K562 (cell line): Measurements from ENCODE around the gene GLE1. TPM values are rescaled to one million over a fixed set of nuclear protein-coding genes. Genes with fewer than 3 reads are reported as not detected.

Experiments
- ATAC-seq: fragments of 200-7000 bp; cut with Tn5 transposase; 3 replicates; pipeline ENCODE4 v1.9.1; 2020; ENCODE audit warnings: moderate library complexity
- BruUV-seq: library from RNA; stranded (reverse); fragments of 400-500 nt; replicated peaks from 2 replicates; lab custom pipeline; 2021; lab: Mats Ljungman, UMichigan
- CTCF ChIA-PET: fragments of 300-600 bp; formaldehyde crosslinking; extraction: SDS; loops from one replicate; lab custom pipeline; 2021; ENCODE audit warnings: low intra/inter-chr PET ratio; lab: Yijun Ruan, JAX
- POLR2A ChIA-PET: fragments of 300-600, 350-650 bp; sonication (Branson Sonifier 250); formaldehyde crosslinking; extraction: SDS; loops from one replicate; lab custom pipeline; 2021; ENCODE audit warnings: antibody characterized with exemption, inconsistent platforms; lab: Yijun Ruan, JAX
- DNase-seq, 4 experiments: peaks; one replicate each; pipeline versions ENCODE4 v3.0.0 to v3.0.0-alpha.2; 2011 to 2018; ENCODE audit warnings: low spot score in 3 of 4, mixed read lengths in 3 of 4; ENCODE audit errors: extremely low read depth in 1 of 4
- FAIRE-seq: peaks from 2 replicates; lab custom pipeline; 2011; peaks lifted over from hg19 to GRCh38; lab: Jason Lieb, UNC
- H2AFZ ChIP-seq: 2 replicates; pipeline ENCODE4 v1.6.0; 2011; ENCODE audit warnings: low read depth, low read length, control low read depth, inconsistent platforms
- H3K27ac ChIP-seq: fragments of 200-600 bp; 3 replicates; pipeline ENCODE4 v1.8.0; 2011; ENCODE audit warnings: low read depth, mild to moderate bottlenecking, control low read depth, inconsistent platforms, low read length, moderate library complexity, mixed read lengths; ENCODE audit errors: extremely low read depth
- H3K27me3 ChIP-seq, 2 experiments: fragments of 300-600 bp in 1 of 2; 2 replicates in 1 of 2; 3 replicates in 1 of 2; pipeline versions ENCODE4 v1.6.0 to v1.8.0; 2011; ENCODE audit warnings: inconsistent platforms in 2 of 2, low read length in 2 of 2, mild to moderate bottlenecking in 1 of 2, mixed read lengths in 1 of 2, moderate library complexity in 1 of 2; ENCODE audit not compliant: control insufficient read depth in 2 of 2, insufficient read depth in 2 of 2
- H3K36me3 ChIP-seq: fragments of 300-600 bp; 3 replicates; pipeline ENCODE4 v1.8.0; 2011; ENCODE audit warnings: mild to moderate bottlenecking, low read length, inconsistent platforms; ENCODE audit not compliant: control insufficient read depth, insufficient read depth
- H3K4me1 ChIP-seq, 2 experiments: fragments of 200-600 bp in 1 of 2; replicated peaks in 1 of 2; 2 replicates in 1 of 2; 3 replicates in 1 of 2; pipeline versions ENCODE4 v1.5.1 to v1.8.0; 2011; ENCODE audit warnings: inconsistent platforms in 2 of 2, low read length in 2 of 2, mild to moderate bottlenecking in 1 of 2, mixed read lengths in 1 of 2, moderate library complexity in 1 of 2; ENCODE audit not compliant: control insufficient read depth in 2 of 2, insufficient read depth in 2 of 2
- H3K4me2 ChIP-seq: 2 replicates; pipeline ENCODE4 v1.6.1; 2011; ENCODE audit warnings: low read length, control low read depth, inconsistent platforms, mixed read lengths; ENCODE audit not compliant: insufficient read depth
- H3K4me3 ChIP-seq: fragments of 200-600 bp; sonication (generic), shearing (Covaris generic); 2 replicates; pipeline ENCODE4 v1.5.1; 2016; ENCODE audit warnings: control low read depth, inconsistent platforms
- H3K79me2 ChIP-seq: fragments of 200-600 bp; 3 replicates; pipeline ENCODE4 v1.8.0; 2011; ENCODE audit warnings: low read length, inconsistent platforms; ENCODE audit not compliant: control insufficient read depth, insufficient read depth
- H3K9ac ChIP-seq, 2 experiments: 2 replicates each; pipeline versions ENCODE4 v1.6.0 to v1.6.1; 2011; ENCODE audit warnings: low read depth in 2 of 2, low read length in 2 of 2, control low read depth in 1 of 2, inconsistent platforms in 1 of 2, mild to moderate bottlenecking in 1 of 2, mixed read lengths in 1 of 2; ENCODE audit not compliant: insufficient read depth in 1 of 2
- H3K9me1 ChIP-seq: one replicate; pipeline ENCODE4 v1.6.0; 2011; ENCODE audit warnings: inconsistent platforms, mild to moderate bottlenecking, low read length, moderate library complexity; ENCODE audit not compliant: control insufficient read depth, insufficient read depth
- H3K9me3 ChIP-seq: replicated peaks from 2 replicates; pipeline ENCODE4 v1.5.1; 2011; ENCODE audit warnings: low read depth, low read length, inconsistent platforms; ENCODE audit not compliant: control insufficient read depth, insufficient read depth
- H4K20me1 ChIP-seq: replicated peaks from 2 replicates; pipeline ENCODE4 v1.6.1; 2011; ENCODE audit warnings: low read length, inconsistent platforms, mixed read lengths; ENCODE audit not compliant: control insufficient read depth, insufficient read depth
- HCFC1 ChIP-seq: IDR thresholded peaks from 2 replicates; pipeline ENCODE4 v1.6.1; 2012; ENCODE audit warnings: low read depth, low read length, improper control_type of control experiment
- HES1 ChIP-seq: fragments of 450-650 bp; IDR thresholded peaks from 2 replicates; pipeline ENCODE4 v1.6.1; 2016; ENCODE audit warnings: low read depth, mild to moderate bottlenecking, moderate library complexity
- NFIC ChIP-seq: fragments of 450-650 bp; IDR thresholded peaks from 2 replicates; pipeline ENCODE4 v1.6.1; 2017; ENCODE audit warnings: mild to moderate bottlenecking, inconsistent platforms
- NFIX ChIP-seq: fragments of 250-450 bp; sonication (Bioruptor Pico); IDR thresholded peaks from 2 replicates; pipeline ENCODE4 v1.4.0; 2020; ENCODE audit warnings: low read depth, mild to moderate bottlenecking, moderate library complexity
- POLR2B ChIP-seq: fragments of 450-650 bp; IDR thresholded peaks from 2 replicates; pipeline ENCODE4 v1.6.1; 2018; ENCODE audit warnings: low read depth; ENCODE audit not compliant: partially characterized antibody
- PREB ChIP-seq: sonication (generic); formaldehyde crosslinking; IDR thresholded peaks from 2 replicates; pipeline ENCODE4 v1.8.1; 2023; ENCODE audit warnings: mild to moderate bottlenecking, missing genetic modification reagents
- REST ChIP-seq, 2 experiments: fragments of 450-650 bp; formaldehyde crosslinking in 1 of 2; IDR thresholded peaks; 2 replicates each; pipeline versions ENCODE4 v1.4.0 to v1.6.1; 2014 to 2020; ENCODE audit warnings: mild to moderate bottlenecking in 2 of 2, borderline replicate concordance in 1 of 2, low read depth in 1 of 2
- SMARCE1 ChIP-seq: fragments of 450-650 bp; IDR thresholded peaks from 2 replicates; pipeline ENCODE4 v1.7.1; 2016; ENCODE audit warnings: mild to moderate bottlenecking
- ZNF431 ChIP-seq: sonication (generic); formaldehyde crosslinking; IDR thresholded peaks from 2 replicates; pipeline ENCODE4 v1.8.0; 2022; ENCODE audit warnings: mild to moderate bottlenecking, missing genetic modification reagents
- WGBS: fragments of 100-300 bp; shearing (Covaris generic); methylation state at CpG from one replicate; pipeline ENCODE4 v1.1.6; 2016; ENCODE audit warnings: low coverage, mixed read lengths; ENCODE audit not compliant: insufficient coverage; ENCODE audit errors: missing lambda C conversion rate; 5-methylcytosine and 5-hydroxymethylcytosine counted together
- in situ Hi-C: fragments of 300-500 bp; cut with MboI; formaldehyde crosslinking; loops from 4 replicates; pipeline ENCODE4 v1.15.0; 2018; ENCODE audit warnings: inconsistent platforms, mixed read lengths
- intact Hi-C: fragments of 100-400 bp; cut with micrococcal nuclease; formaldehyde crosslinking; loops from 2 replicates; pipeline ENCODE4 v1.14.2; 2022
- polyA plus RNA-seq, 8 experiments: library from polyadenylated mRNA; depleted of rRNA in 4 of 8; stranded (reverse) in 5 of 8; unstranded in 3 of 8; fragments of >200 nt; fragmentation: Nextera tagmentation in 2 of 8; fragmentation: Illumina TruSeq in 1 of 8; extraction: Ambion mirVana in 2 of 8; extraction: Trizol in 1 of 8; gene quantifications; 2 replicates each; pipeline versions ENCODE4 v1.2.1 to v1.2.3, GENCODE V29; 2011 to 2014; ENCODE audit warnings: inconsistent platforms in 1 of 8, missing spikeins in 1 of 8
- total RNA-seq, 7 experiments: library from RNA; depleted of rRNA in 6 of 7; stranded (reverse); fragments of >200 nt in 6 of 7; fragmentation: Illumina TruSeq in 2 of 7; extraction: Trizol in 2 of 7; gene quantifications; 2 replicates each; pipeline versions ENCODE4 v1.2.1 to v1.2.3, GENCODE V29; 2011 to 2021; ENCODE audit warnings: low replicate concordance in 1 of 7

The GLE1 gene
- total and polyA plus RNA-seq, 9 of the 15 experiments (the other 6 are each of a cell fraction or from before 2014, with no cell fraction given) = 15.9 to 44.8 (median 37.6) TPM

DNA sequence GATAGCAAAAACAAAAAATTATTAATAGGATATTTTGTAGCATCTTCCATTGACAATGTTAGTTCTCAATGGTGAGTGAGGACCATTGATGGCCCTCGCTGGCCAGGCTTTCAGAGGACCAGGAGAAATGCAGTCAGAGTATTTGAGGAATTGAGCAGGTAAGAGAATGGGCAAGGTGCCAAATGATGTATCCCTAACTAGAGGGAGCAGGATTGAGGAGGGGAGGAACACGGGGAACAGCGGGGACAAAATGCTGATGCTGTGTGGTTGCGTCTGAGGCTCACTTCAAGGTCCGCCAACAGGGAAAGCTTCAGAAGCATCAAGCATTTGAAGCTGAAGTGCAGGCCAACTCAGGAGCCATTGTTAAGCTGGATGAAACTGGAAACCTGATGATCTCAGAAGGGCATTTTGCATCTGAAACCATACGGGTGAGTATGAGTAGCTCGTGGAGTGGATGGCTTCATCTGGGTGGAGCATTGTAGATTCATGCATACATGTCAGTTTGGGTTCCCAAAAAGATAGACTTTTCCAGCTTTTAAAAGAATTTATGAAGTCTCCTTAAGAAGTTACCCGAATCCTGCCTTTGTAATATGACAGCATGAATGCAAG, 64.1 kb downstream of the GLE1 start:
- no peak for FAIRE-seq
- no peaks in the 10 kb centered on the region; the same call in 1 of the 2 replicates for H4K20me1 ChIP-seq
- no peak overlapping the region for H3K4me2 ChIP-seq
- BruUV-seq = no TSS peak
- H3K27ac ChIP-seq = no peak overlapping the region
- POLR2A ChIA-PET = interaction anchor here (1.0 to 1.5 kb wide), 2 partner anchors 10 to 16 kb away, joined by 6 read pairs; partner anchors contain the start of gene SPTAN1
- H3K9ac ChIP-seq = no peak overlapping the region
- no peak for DNase-seq
- intact Hi-C loops = no loop called here
- H2AFZ ChIP-seq = no peak overlapping the region
- no peaks in the 10 kb centered on the region for H3K9me1 ChIP-seq
- no peaks in the 10 kb centered on the region for H3K36me3 ChIP-seq
- ATAC-seq = no peak
- H3K79me2 ChIP-seq = no peaks in the 10 kb centered on the region
- no peaks in the 10 kb centered on the region; a peak in 1 of 5 replicates for H3K4me1 ChIP-seq
- H3K27me3 ChIP-seq = peaks cover 0 to 21% of the 10 kb centered on the region in 2 experiments; a peak in 4 of 5 replicates
- no peak overlapping the region for H3K4me3 ChIP-seq
- no peaks in the 10 kb centered on the region for H3K9me3 ChIP-seq
- no peak for TF ChIP-seq PREB (CRISPR knock-in tag)
- peak; percentile 91 for TF ChIP-seq NFIC
- TF ChIP-seq NFIX (CRISPR knock-in tag) = peak; percentile 37; the same call in 1 of the 2 replicates
- no peak for TF ChIP-seq POLR2B
- TF ChIP-seq SMARCE1 = no peak
- 0 out of 2 replicates have a peak, but pooled peaks have one; percentile 27 for TF ChIP-seq REST (IDR thresholded peaks at IDR 0.05; ENCODE audit: borderline replicate concordance)
- TF ChIP-seq REST (CRISPR knock-in tag; IDR thresholded peaks at IDR 0.05; ENCODE audit: low read depth) = no peak
- no peak for TF ChIP-seq ZNF431 (CRISPR knock-in tag)
- TF ChIP-seq HCFC1 = no peak
- no peak for TF ChIP-seq HES1
- 25% methylated on average over 6 of the region's 8 CpGs for WGBS
- in situ Hi-C loops = no loop called here
- CTCF ChIA-PET = no interaction called here
